Activated CD4-positive, alpha-beta T cell treated with anti-CD3 and anti-CD28 coated beads, Interleukin-2, amount 10 ng/mL, durations not matched to agents 24 days and 14 days (primary cell): Measurements from ENCODE around the gene SLC9C2. TPM values are rescaled to one million over a fixed set of nuclear protein-coding genes. Genes with fewer than 3 reads are reported as not detected.
"Not testable (repeated sequence)": the region's sequence is repeated elsewhere in the genome, so short reads cannot be mapped to it uniquely, and the experiment has no call there.

Experiments used
- DNase-seq: peaks from one replicate; pipeline ENCODE4 v3.0.0; 2022
- H3K27ac Mint-ChIP-seq: one replicate; pipeline ENCODE4 v1.8.0; 2022; ENCODE audit warnings: mild to moderate bottlenecking, mixed read lengths
- H3K27me3 Mint-ChIP-seq: one replicate; pipeline ENCODE4 v1.8.0; 2022; ENCODE audit warnings: mixed read lengths
- H3K36me3 Mint-ChIP-seq: one replicate; pipeline ENCODE4 v1.8.0; 2022; ENCODE audit warnings: low read depth, mild to moderate bottlenecking, mixed read lengths
- H3K4me1 Mint-ChIP-seq: one replicate; pipeline ENCODE4 v1.8.0; 2021; ENCODE audit warnings: mixed read lengths
- H3K4me3 Mint-ChIP-seq: one replicate; pipeline ENCODE4 v1.8.0; 2022; ENCODE audit warnings: mild to moderate bottlenecking, moderate library complexity, mixed read lengths
- H3K9me3 Mint-ChIP-seq: one replicate; pipeline ENCODE4 v1.8.0; 2021; ENCODE audit warnings: mixed read lengths
- intact Hi-C: fragments of 100-400 bp; cut with micrococcal nuclease; formaldehyde crosslinking; loops from one replicate; pipeline ENCODE4 v1.15.1; 2023
- total RNA-seq: library from RNA; stranded (reverse); gene quantifications from 2 replicates; pipeline ENCODE4 v1.2.3, GENCODE V29; 2022

SLC9C2 gene
- total RNA-seq, 1 donor from 2014 or later, result not detected

DNA sequence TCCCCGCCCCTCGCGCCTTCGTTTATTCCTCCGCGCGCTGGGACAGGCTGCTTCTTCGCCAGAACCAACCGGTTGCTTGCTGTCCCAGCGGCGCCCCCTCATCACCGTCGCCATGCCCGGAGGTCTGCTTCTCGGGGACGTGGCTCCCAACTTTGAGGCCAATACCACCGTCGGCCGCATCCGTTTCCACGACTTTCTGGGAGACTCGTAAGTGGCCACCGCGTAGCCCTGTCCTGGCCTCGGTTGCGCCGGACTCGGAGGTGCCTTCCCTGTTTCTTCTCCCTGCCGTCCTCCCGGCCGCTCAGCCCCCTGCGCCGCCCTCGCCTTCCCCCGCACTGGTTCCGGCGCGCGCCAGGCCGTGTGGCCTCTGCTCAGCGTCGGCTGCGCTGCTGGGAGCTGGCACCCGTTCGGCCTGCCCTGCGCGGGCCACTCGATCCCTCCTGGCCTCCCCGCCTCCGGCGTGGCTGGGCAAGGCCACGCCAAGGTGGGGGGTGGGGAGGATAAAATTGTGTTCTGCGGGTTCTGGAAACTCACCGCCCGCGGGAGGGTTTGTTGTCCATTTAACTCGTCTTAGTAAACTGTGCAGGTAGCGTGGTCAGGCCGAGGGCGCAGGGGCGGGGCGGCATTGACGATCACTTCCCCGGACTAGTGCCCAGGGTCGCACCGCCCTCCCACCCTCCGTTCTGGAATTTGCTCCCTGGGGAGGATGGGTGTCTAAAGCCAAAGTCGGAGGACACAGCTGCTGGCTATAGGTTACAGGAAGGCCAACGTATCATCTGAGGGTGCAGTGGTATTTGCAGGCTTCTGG is 125.4 kb downstream of the SLC9C2 start, which contains the start of gene PRDX6:
Gene PRDX6, plus strand, starts transcription at position 50 of the 808 bp plus-strand sequence. Its CDS starts 63 bp downstream, at position 113.
- no peaks in the 10 kb centered on the region for H3K27me3 Mint-ChIP-seq
- intact Hi-C loops, result loop anchor here (1.0 to 10.0 kb wide), 6 partner anchors 347 to 1525 kb away; partner anchors contain the start of genes CENPL, DARS2, RABGAP1L and RC3H1
- H3K36me3 Mint-ChIP-seq, result peaks cover 32% of the 10 kb centered on the region
- no peaks in the 10 kb centered on the region for H3K9me3 Mint-ChIP-seq
- H3K4me3 Mint-ChIP-seq, result peak within 1 kb of the TSS; percentile 92
- peaks cover 50% of the 10 kb centered on the region for H3K4me1 Mint-ChIP-seq
- DNase-seq, result peak; percentile 93
- peak within 1 kb of the TSS; percentile 96 for H3K27ac Mint-ChIP-seq

DNA sequence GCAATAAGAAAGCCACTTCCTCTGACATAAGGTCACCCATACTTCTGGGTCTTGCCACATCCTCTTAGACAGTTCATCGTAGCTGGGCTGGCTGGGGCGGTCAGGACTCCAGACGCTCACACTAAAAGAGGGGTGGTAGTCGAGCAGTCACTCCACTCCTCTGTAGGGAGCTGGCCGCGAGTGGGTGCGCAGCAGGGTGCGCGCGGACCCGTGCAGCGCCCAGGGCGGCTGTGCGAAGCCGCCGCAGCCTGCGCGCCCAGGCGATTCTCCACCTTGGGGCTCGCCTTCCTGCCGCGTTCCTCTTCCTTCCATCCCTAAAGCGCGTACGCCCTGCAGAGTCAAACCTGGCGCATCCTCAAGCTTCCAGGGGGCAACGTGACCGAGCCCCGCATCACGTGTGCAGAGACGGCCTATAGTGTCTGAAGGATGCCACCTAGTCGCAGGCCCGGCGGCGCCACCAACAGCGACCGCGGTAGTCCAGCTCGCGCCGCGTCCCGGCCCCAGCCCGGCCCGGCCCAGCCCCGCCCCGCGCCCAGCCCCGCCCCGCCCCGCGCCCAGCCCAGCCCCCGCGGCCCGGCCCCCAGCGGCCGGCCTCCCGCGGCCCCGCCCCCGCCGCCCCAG is 126.1 kb downstream of the SLC9C2 start:
- peaks cover 48% of the 10 kb centered on the region for H3K4me1 Mint-ChIP-seq
- H3K27ac Mint-ChIP-seq, result peak overlapping the region; percentile 96
- H3K4me3 Mint-ChIP-seq, result peak overlapping the region; percentile 92
- peak; percentile 92 for DNase-seq
- no peaks in the 10 kb centered on the region for H3K27me3 Mint-ChIP-seq
- H3K36me3 Mint-ChIP-seq, result peaks cover 32% of the 10 kb centered on the region
- no peaks in the 10 kb centered on the region for H3K9me3 Mint-ChIP-seq
- intact Hi-C loops, result loop anchor here (1.0 to 10.0 kb wide), 8 partner anchors 45 to 1526 kb away; partner anchors contain the start of genes CENPL, DARS2, RABGAP1L and RC3H1

DNA sequence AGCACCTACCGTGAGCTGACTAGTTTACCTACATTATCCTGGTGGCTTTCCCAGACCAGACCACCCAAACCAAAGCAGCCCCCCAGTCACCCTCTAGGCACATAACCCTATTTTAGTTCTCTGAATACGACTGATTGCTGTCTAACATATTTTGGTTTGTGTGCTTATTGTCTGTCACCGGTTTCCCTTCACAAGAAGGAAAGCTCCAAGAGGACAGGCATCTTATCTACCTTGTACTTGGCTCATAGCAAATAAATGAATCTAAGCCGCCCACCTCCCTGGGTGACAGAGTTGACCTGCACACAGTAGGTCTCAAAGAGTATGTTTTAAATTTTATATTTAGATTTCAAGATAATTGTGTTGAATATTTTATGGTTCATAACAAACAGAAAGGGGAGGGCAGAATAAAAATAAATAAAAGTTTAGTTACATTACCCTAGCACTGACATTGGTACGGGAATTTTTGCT is 126.6 kb downstream of the SLC9C2 start:
- H3K27me3 Mint-ChIP-seq, result no peaks in the 10 kb centered on the region
- DNase-seq, result peak; percentile 64
- peak overlapping the region; percentile 92 for H3K4me3 Mint-ChIP-seq
- peaks cover 32% of the 10 kb centered on the region for H3K36me3 Mint-ChIP-seq
- peaks cover 48% of the 10 kb centered on the region for H3K4me1 Mint-ChIP-seq
- peak overlapping the region; percentile 96 for H3K27ac Mint-ChIP-seq
- intact Hi-C loops, result loop anchor here (1.0 to 10.0 kb wide), 6 partner anchors 45 to 1526 kb away; partner anchors contain the start of genes RABGAP1L, RC3H1 and SUCO
- no peaks in the 10 kb centered on the region for H3K9me3 Mint-ChIP-seq

DNA sequence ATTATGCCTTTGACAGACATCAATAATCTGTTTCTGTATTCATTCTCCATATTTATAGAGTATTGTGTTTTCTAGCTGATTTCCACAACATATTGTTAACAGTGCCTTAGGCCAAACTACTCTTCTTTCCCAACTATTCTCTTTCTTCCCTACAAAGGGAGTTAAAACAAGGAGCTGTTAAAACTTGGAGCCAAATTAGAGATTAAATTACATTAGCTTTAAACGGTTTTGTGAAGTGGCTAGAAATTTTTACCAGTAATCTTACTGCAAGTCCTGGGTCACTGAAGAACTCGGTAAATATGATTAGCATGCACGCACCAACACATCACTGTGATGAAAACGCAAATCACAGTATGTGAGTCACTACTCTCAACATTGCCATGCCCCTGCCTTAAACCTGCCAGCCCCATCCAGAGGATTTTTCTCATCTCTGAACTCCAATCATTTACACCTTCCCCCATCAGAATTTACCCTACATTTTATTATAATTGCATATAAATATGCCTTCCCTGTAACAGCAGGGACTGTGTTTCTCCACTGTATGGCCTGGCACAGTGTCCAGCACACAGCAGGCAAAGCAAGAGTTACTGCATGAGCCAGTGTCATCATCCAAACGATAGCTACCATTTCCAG is 127.2 kb downstream of the SLC9C2 start:
- Mint-ChIP-seq H3K4me3 (peak overlapping the region; percentile 92), H3K9me3 (no peaks in the 10 kb centered on the region), H3K4me1 (peaks cover 48% of the 10 kb centered on the region), H3K36me3 (peaks cover 36% of the 10 kb centered on the region), H3K27ac (peak overlapping the region; percentile 18), H3K27me3 (no peaks in the 10 kb centered on the region)
- DNase-seq, result no peak
- intact Hi-C loops, result loop anchor here (1.0 to 10.0 kb wide), 6 partner anchors 44 to 1527 kb away; partner anchors contain the start of genes RABGAP1L, RC3H1 and SUCO

DNA sequence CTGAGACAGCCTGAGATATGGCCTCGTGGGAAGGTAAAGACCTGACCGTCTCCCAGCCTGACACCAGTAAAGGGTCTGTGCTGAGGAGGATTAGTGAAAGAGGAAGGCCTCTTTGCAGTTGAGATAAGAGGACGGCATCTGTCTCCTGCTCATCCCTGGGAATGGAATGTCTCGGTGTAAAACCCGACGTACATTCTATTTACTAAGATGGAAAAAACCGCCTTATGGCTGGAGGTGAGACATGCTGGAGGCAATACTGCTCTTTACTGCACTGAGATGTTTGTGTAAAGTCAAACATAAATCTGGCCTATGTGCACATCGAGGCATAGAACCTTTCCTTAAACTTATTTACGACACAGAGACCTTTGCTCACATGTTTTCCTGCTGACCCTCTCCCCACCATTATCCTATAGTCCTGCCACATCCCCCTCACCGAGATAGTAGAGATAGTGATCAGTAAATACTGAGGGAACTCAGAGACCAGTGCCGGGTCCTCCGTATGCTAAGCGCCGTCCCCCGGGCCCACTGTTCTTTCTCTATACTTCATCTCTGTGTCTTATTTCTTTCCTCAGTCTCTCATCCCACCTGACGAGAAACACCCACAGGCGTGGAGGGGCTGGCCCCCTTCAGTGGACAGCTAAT is 128.0 kb downstream of the SLC9C2 start:
- Mint-ChIP-seq H3K36me3 (peaks cover 39% of the 10 kb centered on the region), H3K4me1 (peaks cover 44% of the 10 kb centered on the region), H3K4me3 (peak overlapping the region; percentile 46)
- H3K27ac Mint-ChIP-seq, H3K9me3 Mint-ChIP-seq, H3K27me3 Mint-ChIP-seq: not testable (repeated sequence)
- intact Hi-C loops, result loop anchor here (5.0 to 10.0 kb wide), 3 partner anchors 682 to 1527 kb away; partner anchors contain the start of genes RABGAP1L and SUCO
- DNase-seq, result peak; percentile 53

DNA sequence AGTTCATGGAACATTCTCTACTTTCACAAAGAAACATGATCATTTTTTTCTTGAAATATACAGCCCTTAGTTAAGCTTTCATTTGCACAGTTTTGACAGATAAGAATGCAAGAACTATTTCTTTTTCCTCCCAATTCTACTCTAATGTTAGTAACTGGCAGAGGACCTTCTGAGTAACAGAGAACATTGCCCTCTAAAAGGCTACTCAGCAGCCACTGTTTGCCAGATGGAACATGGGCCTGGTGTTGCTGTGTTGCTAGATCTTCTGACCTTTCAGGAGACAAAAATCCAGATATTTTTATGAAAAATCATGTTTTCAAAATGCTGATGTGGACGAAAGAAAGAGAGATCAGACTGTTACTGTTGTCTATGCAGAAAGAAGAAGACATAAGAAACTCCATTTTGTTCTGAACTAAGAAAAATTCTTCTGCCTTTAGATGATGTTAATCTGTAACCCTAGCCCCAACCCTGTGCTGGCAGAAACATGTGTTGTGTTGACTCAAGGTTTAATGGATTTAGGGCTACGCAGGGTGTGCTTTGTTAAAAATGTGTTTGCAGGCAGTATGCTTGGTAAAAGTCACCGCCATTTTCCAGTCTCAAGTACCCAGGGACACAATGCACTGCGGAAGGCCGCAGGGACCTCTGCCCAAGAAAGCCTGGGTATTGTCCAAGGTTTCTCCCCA is 128.6 kb downstream of the SLC9C2 start:
- H3K27me3 Mint-ChIP-seq, result no peaks in the 10 kb centered on the region
- peaks cover 39% of the 10 kb centered on the region for H3K4me1 Mint-ChIP-seq
- peak; percentile 35 for DNase-seq
- no peak overlapping the region for H3K27ac Mint-ChIP-seq
- intact Hi-C loops, result loop anchor here (10.0 kb wide), 1 partner anchor 939 kb away; the partner anchor contains the start of gene SUCO
- peaks cover 5% of the 10 kb centered on the region for H3K9me3 Mint-ChIP-seq
- peak overlapping the region; percentile 11 for H3K4me3 Mint-ChIP-seq
- H3K36me3 Mint-ChIP-seq, result peaks cover 40% of the 10 kb centered on the region

DNA sequence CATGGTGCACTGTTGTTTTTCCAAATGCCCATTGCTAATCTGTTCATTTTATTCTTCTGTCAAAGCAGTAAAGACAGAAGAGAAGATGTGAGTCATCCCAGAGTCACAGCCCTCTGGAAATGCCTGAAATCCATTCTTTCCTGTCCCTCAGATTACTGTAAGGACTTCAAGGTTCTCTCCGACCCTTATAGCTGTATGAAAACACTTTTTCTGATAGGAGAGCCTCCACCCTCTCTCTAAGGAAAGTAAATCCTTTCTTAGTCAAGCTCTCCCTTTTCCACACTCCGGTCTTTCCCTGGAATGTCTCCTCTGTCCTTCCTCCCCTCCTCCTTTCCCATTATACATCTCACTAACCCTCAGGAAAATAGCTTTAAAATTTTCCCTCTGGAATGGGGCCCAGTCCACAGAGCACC is 129.3 kb downstream of the SLC9C2 start:
- peaks cover 34% of the 10 kb centered on the region for H3K4me1 Mint-ChIP-seq
- peaks cover 46% of the 10 kb centered on the region for H3K36me3 Mint-ChIP-seq
- no peaks in the 10 kb centered on the region for H3K27me3 Mint-ChIP-seq
- no peak overlapping the region for H3K27ac Mint-ChIP-seq
- no peak overlapping the region for H3K4me3 Mint-ChIP-seq
- intact Hi-C loops, result loop anchor here (10.0 kb wide), 1 partner anchor 939 kb away; the partner anchor contains the start of gene SUCO
- H3K9me3 Mint-ChIP-seq, result peaks cover 7% of the 10 kb centered on the region
- peak; percentile 31 for DNase-seq

DNA sequence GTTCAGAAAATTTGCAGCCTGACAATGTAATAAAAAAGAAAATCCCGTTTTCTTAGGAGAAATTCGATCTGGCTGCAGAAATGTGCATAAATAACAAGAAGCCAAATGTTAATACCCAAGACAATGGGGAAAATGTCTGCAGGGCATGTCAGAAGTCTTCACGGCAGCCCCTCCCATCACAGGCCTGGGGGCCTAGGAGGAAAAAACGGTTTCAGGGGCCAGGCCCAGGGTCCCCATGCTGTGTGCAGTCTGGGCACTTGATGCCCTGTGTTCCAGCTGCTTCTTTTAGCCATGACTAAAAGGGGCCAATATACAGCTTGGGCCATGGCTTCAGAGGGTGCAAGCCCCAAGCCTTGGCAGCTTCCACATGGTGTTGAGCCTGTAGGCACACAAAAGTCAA is 132.3 kb downstream of the SLC9C2 start:
- intact Hi-C loops, result loop anchor here (10.0 kb wide), 1 partner anchor 936 kb away; the partner anchor contains the start of gene SUCO
- Mint-ChIP-seq H3K27ac (no peak overlapping the region), H3K36me3 (peaks cover 64% of the 10 kb centered on the region), H3K4me1 (peaks cover 22% of the 10 kb centered on the region), H3K4me3 (no peak overlapping the region), H3K9me3 (peaks cover 22% of the 10 kb centered on the region), H3K27me3 (no peaks in the 10 kb centered on the region)
- peak; percentile 45 for DNase-seq

DNA sequence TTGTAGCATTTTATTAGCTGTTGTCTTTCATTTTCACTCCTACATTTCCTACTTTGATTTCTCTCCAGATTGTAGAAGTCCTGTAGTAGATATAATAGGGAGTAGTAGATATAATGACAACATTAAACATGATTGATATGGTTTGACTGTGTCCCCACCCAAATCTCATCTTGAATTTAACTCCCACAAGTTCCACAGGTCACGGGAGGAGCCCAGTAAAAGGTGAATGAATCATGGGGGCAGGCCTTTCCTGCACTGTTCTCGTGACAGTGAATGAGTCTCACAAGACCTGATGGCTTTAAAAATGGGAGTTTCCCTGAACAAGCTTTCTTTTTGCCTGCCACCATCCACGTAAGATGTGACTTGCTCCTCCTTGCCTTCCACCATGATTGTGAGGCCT is 133.2 kb downstream of the SLC9C2 start:
- H3K9me3 Mint-ChIP-seq, result peaks cover 29% of the 10 kb centered on the region
- peaks cover 19% of the 10 kb centered on the region for H3K4me1 Mint-ChIP-seq
- intact Hi-C loops, result loop anchor here (10.0 kb wide), 1 partner anchor 935 kb away; the partner anchor contains the start of gene SUCO
- peaks cover 70% of the 10 kb centered on the region for H3K36me3 Mint-ChIP-seq
- no peak overlapping the region for H3K27ac Mint-ChIP-seq
- H3K4me3 Mint-ChIP-seq, result no peak overlapping the region
- DNase-seq, result peak; percentile 24
- no peaks in the 10 kb centered on the region for H3K27me3 Mint-ChIP-seq

DNA sequence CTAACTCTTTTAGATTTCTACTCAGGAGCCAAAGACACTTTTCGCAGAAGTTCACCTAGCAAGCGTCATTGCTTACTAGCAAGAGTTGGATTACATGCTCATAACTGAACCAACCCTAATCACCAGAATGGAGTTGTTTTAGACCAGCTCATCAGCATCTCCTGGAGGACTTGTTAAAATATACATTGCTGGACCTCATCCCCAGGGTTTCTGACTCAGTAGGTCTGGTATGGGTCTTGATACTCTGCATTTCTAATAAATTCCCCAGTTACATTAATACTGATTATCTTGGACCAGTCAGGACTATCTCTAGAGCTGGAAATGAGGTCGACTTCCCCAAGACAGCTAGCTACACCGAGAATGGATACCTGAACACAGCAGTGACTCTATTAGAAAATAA is 135.4 kb downstream of the SLC9C2 start:
- Mint-ChIP-seq H3K27me3 (no peaks in the 10 kb centered on the region), H3K9me3 (peaks cover 48% of the 10 kb centered on the region), H3K27ac (no peak overlapping the region), H3K4me1 (peaks cover 7% of the 10 kb centered on the region), H3K36me3 (peaks cover 87% of the 10 kb centered on the region), H3K4me3 (no peak overlapping the region)
- intact Hi-C loops, result no loop called here
- peak; percentile 6 for DNase-seq

DNA sequence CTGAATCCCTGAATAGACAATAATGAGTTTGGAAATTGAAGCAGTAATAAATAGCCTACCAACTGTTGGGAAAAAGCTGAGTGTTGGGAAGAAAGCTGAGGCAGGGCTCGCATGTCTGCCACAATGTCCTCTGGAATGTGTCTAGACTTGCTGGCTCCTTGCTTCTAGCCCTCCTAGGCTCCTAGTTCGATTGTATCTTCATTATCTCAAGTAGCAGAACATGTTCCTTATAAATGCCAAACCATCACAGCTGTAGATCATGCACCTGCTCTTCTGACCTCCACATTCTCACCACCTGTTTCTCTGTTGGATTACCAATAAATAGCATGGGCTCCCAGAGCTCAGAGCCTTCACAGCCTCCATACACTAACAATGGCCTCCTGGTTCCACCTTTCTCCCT is 138.7 kb downstream of the SLC9C2 start:
- Mint-ChIP-seq H3K9me3 (peaks cover 43% of the 10 kb centered on the region), H3K36me3 (peaks cover 82% of the 10 kb centered on the region), H3K4me1 (peaks cover 13% of the 10 kb centered on the region)
- H3K4me3 Mint-ChIP-seq, intact Hi-C loops, H3K27me3 Mint-ChIP-seq, H3K27ac Mint-ChIP-seq: not testable (repeated sequence)
- peak; percentile 4 for DNase-seq

DNA sequence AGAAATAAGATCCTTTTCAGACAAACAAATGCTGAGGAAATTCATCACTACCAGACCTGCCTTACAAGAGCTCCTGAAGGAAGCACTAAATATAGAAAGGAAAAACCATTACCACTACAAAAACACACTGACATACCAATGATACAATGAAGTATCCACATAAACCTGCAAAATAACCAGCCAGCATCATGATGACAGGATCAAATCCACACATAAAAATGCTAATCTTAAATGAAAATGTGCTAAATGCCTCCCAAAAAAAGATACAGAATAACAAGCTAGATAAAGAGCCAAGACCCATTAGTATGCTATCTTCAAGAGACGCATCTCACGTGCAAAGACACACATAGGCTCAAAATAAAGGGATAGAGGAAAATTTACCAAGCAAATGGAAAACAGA is 140.2 kb downstream of the SLC9C2 start:
- not testable (repeated sequence) for H3K4me3 Mint-ChIP-seq

More for the DNA sequence above, 140.2 kb downstream of the SLC9C2 start:
- intact Hi-C loops, H3K27me3 Mint-ChIP-seq, H3K27ac Mint-ChIP-seq: not testable (repeated sequence)
- H3K9me3 Mint-ChIP-seq, result peaks cover 39% of the 10 kb centered on the region
- peak; percentile 0 for DNase-seq
- H3K36me3 Mint-ChIP-seq, result peaks cover 80% of the 10 kb centered on the region
- peaks cover 13% of the 10 kb centered on the region for H3K4me1 Mint-ChIP-seq
